HepG2 (cell line): Measurements from ENCODE around the gene DNAJC5. TPM values are rescaled to one million over a fixed set of nuclear protein-coding genes. Genes with fewer than 3 reads are reported as not detected.

ENCODE experiments used
- BCL6 ChIP-seq: IDR thresholded peaks from 2 replicates; pipeline ENCODE4 v1.6.1; 2016; ENCODE audit warnings: missing genetic modification reagents, missing compliant biosample characterization
- BHLHE40 ChIP-seq: IDR thresholded peaks from 2 replicates; pipeline ENCODE4 v1.6.1; 2011; ENCODE audit warnings: low read length, improper control_type of control experiment
- FOXM1 ChIP-seq: sonication (generic); formaldehyde crosslinking; IDR thresholded peaks from 2 replicates; pipeline ENCODE4 v1.5.0; 2020; ENCODE audit warnings: missing genetic modification reagents
- MLX ChIP-seq: IDR thresholded peaks from 2 replicates; pipeline ENCODE4 v1.6.1; 2016
- PREB ChIP-seq: sonication (generic); formaldehyde crosslinking; IDR thresholded peaks from 2 replicates; pipeline ENCODE4 v1.4.0; 2020; ENCODE audit warnings: missing genetic modification reagents
- REPIN1 ChIP-seq: sonication (generic); formaldehyde crosslinking; IDR thresholded peaks from 2 replicates; pipeline ENCODE4 v1.8.0; 2022; ENCODE audit warnings: missing genetic modification reagents, low read depth, mild to moderate bottlenecking, borderline replicate concordance
- RFX5 ChIP-seq: IDR thresholded peaks from 2 replicates; pipeline ENCODE4 v1.6.1; 2011; ENCODE audit warnings: low read depth, low read length, improper control_type of control experiment
- TMF1 ChIP-seq: sonication (generic); formaldehyde crosslinking; IDR thresholded peaks from 2 replicates; pipeline ENCODE4 v1.8.1; 2022; ENCODE audit warnings: low read depth, missing genetic modification reagents
- U2AF2 ChIP-seq: fragments of 200-400 bp; formaldehyde crosslinking; IDR thresholded peaks from 2 replicates; pipeline ENCODE4 v1.6.1; 2017; ENCODE audit warnings: low read depth, mild to moderate bottlenecking, low read length
- ZNF253 ChIP-seq: sonication (generic); formaldehyde crosslinking; IDR thresholded peaks from 2 replicates; pipeline ENCODE4 v1.8.0; 2022; ENCODE audit warnings: mild to moderate bottlenecking, missing genetic modification reagents, borderline replicate concordance
- ZNF446 ChIP-seq: sonication (generic); formaldehyde crosslinking; IDR thresholded peaks from 2 replicates; pipeline ENCODE4 v1.5.0; 2020; ENCODE audit warnings: mild to moderate bottlenecking, missing genetic modification reagents
- ZNF496 ChIP-seq: sonication (generic); formaldehyde crosslinking; IDR thresholded peaks from 2 replicates; pipeline ENCODE4 v1.8.1; 2023; ENCODE audit warnings: mild to moderate bottlenecking, moderate library complexity, missing genetic modification reagents; ENCODE audit not compliant: insufficient replicate concordance
- ZNF580 ChIP-seq: IDR thresholded peaks from 2 replicates; pipeline ENCODE4 v1.6.1; 2016; ENCODE audit warnings: low read depth, borderline replicate concordance
- ZSCAN30 ChIP-seq: sonication (generic); formaldehyde crosslinking; IDR thresholded peaks from 2 replicates; pipeline ENCODE4 v1.5.0; 2020; ENCODE audit warnings: mild to moderate bottlenecking, missing genetic modification reagents
- polyA plus RNA-seq, 8 experiments: library from polyadenylated mRNA; depleted of rRNA in 3 of 8; stranded (reverse) in 7 of 8; unstranded in 1 of 8; fragments of >200 nt; fragmentation: Illumina TruSeq in 4 of 8; extraction: Trizol in 4 of 8; gene quantifications; 2 replicates each; pipeline versions ENCODE4 v1.2.1 to v1.2.3, GENCODE V29; 2011 to 2016; ENCODE audit warnings: low read depth in 4 of 8, missing spikeins in 1 of 8, mixed read lengths in 1 of 8; ENCODE audit not compliant: insufficient read depth in 1 of 8
- total RNA-seq, 5 experiments: library from RNA; depleted of rRNA; stranded (reverse); fragments of >200 nt; fragmentation: Illumina TruSeq; extraction: Trizol; gene quantifications; 2 replicates each; pipeline ENCODE4 v1.2.3, GENCODE V29; 2016; ENCODE audit warnings: low read depth in 1 of 5
- TF ChIP-seq, protein P1 (sequence below): sonication (generic); formaldehyde crosslinking; IDR thresholded peaks from 2 replicates; pipeline ENCODE4 v1.8.1; 2023; ENCODE audit warnings: missing genetic modification reagents, inconsistent platforms, borderline replicate concordance
- TF ChIP-seq, protein P2 (sequence below): sonication (generic); formaldehyde crosslinking; IDR thresholded peaks from 2 replicates; pipeline ENCODE4 v1.5.0; 2020; ENCODE audit warnings: mild to moderate bottlenecking, missing genetic modification reagents
- TF ChIP-seq, protein P3 (sequence below): sonication (generic); formaldehyde crosslinking; IDR thresholded peaks from 2 replicates; pipeline ENCODE4 v1.5.1; 2020; ENCODE audit warnings: mild to moderate bottlenecking, missing genetic modification reagents
- TF ChIP-seq, protein P4 (sequence below): sonication (generic); formaldehyde crosslinking; IDR thresholded peaks from 2 replicates; pipeline ENCODE4 v1.5.1; 2020; ENCODE audit warnings: mild to moderate bottlenecking, missing genetic modification reagents, moderate library complexity

The DNAJC5 gene
- total and polyA plus RNA-seq, 2 of the 13 experiments (the other 11 are each of a cell fraction or from before 2014, with no cell fraction given) = 42.8 to 64.5 TPM

GRCh38 chr20:63894358-63895201, at the start of gene DNAJC5 (continued):
- TF ChIP-seq PREB (CRISPR knock-in tag) (no peak), RFX5 (0 out of 2 replicates have a peak, but pooled peaks have one; percentile 30), ZNF496 (CRISPR knock-in tag) (no peak), ZNF253 (CRISPR knock-in tag) (no peak), U2AF2 (no peak), ZNF580 (CRISPR knock-in tag) (peak; percentile 84), BCL6 (CRISPR knock-in tag) (peak; percentile 52), BHLHE40 (no peak), ZNF446 (peak; percentile 70; the same call in 1 of the 2 replicates), TMF1 (peak; percentile 91; the same call in 1 of the 2 replicates), MLX (CRISPR knock-in tag) (no peak), FOXM1 (no peak), ZSCAN30 (no peak), REPIN1 (CRISPR knock-in tag) (0 out of 2 replicates have a peak, but pooled peaks have one; percentile 30)
- TF ChIP-seq, protein P1, sequence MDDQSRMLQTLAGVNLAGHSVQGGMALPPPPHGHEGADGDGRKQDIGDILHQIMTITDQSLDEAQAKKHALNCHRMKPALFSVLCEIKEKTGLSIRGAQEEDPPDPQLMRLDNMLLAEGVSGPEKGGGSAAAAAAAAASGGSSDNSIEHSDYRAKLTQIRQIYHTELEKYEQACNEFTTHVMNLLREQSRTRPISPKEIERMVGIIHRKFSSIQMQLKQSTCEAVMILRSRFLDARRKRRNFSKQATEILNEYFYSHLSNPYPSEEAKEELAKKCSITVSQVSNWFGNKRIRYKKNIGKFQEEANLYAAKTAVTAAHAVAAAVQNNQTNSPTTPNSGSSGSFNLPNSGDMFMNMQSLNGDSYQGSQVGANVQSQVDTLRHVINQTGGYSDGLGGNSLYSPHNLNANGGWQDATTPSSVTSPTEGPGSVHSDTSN (CRISPR knock-in tag) = no peak
- TF ChIP-seq, protein P2, sequence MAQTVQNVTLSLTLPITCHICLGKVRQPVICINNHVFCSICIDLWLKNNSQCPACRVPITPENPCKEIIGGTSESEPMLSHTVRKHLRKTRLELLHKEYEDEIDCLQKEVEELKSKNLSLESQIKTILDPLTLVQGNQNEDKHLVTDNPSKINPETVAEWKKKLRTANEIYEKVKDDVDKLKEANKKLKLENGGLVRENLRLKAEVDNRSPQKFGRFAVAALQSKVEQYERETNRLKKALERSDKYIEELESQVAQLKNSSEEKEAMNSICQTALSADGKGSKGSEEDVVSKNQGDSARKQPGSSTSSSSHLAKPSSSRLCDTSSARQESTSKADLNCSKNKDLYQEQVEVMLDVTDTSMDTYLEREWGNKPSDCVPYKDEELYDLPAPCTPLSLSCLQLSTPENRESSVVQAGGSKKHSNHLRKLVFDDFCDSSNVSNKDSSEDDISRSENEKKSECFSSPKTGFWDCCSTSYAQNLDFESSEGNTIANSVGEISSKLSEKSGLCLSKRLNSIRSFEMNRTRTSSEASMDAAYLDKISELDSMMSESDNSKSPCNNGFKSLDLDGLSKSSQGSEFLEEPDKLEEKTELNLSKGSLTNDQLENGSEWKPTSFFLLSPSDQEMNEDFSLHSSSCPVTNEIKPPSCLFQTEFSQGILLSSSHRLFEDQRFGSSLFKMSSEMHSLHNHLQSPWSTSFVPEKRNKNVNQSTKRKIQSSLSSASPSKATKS (CRISPR knock-in tag) = no peak
- TF ChIP-seq, protein P3, sequence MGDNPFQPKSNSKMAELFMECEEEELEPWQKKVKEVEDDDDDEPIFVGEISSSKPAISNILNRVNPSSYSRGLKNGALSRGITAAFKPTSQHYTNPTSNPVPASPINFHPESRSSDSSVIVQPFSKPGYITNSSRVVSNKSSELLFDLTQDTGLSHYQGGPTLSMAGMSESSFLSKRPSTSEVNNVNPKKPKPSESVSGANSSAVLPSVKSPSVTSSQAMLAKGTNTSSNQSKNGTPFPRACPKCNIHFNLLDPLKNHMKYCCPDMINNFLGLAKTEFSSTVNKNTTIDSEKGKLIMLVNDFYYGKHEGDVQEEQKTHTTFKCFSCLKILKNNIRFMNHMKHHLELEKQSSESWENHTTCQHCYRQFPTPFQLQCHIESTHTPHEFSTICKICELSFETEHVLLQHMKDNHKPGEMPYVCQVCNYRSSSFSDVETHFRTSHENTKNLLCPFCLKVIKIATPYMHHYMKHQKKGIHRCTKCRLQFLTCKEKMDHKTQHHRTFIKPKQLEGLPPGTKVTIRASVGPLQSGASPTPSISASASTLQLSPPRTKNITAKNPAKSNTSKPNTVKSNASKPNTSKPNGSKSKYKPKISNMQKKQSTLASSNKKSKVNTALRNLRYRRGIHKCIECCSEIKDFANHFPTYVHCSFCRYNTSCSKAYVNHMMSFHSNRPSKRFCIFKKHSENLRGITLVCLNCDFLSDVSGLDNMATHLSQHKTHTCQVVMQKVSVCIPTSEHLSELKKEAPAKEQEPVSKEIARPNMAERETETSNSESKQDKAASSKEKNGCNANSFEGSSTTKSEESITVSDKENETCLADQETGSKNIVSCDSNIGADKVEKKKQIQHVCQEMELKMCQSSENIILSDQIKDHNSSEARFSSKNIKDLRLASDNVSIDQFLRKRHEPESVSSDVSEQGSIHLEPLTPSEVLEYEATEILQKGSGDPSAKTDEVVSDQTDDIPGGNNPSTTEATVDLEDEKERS (CRISPR knock-in tag) = 0 out of 2 replicates have a peak, but pooled peaks have one; percentile 53
- TF ChIP-seq, protein P4, sequence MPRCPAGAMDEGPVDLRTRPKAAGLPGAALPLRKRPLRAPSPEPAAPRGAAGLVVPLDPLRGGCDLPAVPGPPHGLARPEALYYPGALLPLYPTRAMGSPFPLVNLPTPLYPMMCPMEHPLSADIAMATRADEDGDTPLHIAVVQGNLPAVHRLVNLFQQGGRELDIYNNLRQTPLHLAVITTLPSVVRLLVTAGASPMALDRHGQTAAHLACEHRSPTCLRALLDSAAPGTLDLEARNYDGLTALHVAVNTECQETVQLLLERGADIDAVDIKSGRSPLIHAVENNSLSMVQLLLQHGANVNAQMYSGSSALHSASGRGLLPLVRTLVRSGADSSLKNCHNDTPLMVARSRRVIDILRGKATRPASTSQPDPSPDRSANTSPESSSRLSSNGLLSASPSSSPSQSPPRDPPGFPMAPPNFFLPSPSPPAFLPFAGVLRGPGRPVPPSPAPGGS (CRISPR knock-in tag) = peak; percentile 68
